Measurements from ENCODE around the gene ANAPC2.

Gene ANAPC2

GRCh38 chr9:137214620-137215019 is 26.3 kb upstream of the ANAPC2 start:
- no peak for DNase-seq

GRCh38 chr9:137213160-137214060 is 25.1 kb upstream of the ANAPC2 start:
- DNase-seq = no peak

- DNase-seq = no peak
Measured at GRCh38 chr9:137212520-137212919, 24.2 kb upstream of the ANAPC2 start.

GRCh38 chr9:137211532-137211931 is 23.2 kb upstream of the ANAPC2 start:
- no peak for DNase-seq

GRCh38 chr9:137206602-137207001 is 18.2 kb upstream of the ANAPC2 start:
- DNase-seq = no peak

GRCh38 chr9:137205126-137206069 is 17.0 kb upstream of the ANAPC2 start, which contains the start of the genes NDOR1 and TMEM203:
NDOR1 (plus strand) TSS chr9:137205700; CDS start chr9:137205778, 78 bp downstream.
TMEM203 (minus strand) TSS chr9:137205648; CDS start chr9:137205414, 234 bp downstream.
- peak; percentile 89 for DNase-seq

GRCh38 chr9:137204731-137205125 is 16.4 kb upstream of the ANAPC2 start:
- DNase-seq = no peak

GRCh38 chr9:137202966-137203365 is 14.6 kb upstream of the ANAPC2 start:
- DNase-seq = no peak

- no peak for DNase-seq
Measured at GRCh38 chr9:137201205-137201868, 13.0 kb upstream of the ANAPC2 start.

GRCh38 chr9:137200311-137201204 is 12.2 kb upstream of the ANAPC2 start, which contains the start of gene TPRN:
TPRN (minus strand) TSS chr9:137200741; CDS start chr9:137200711, 30 bp downstream.
- peak; percentile 99 for DNase-seq

GRCh38 chr9:137199411-137200121 is 11.2 kb upstream of the ANAPC2 start:
- no peak for DNase-seq

GRCh38 chr9:137198902-137199283 is 10.5 kb upstream of the ANAPC2 start:
- DNase-seq = no peak

- no peak for DNase-seq
Measured at GRCh38 chr9:137198051-137198901, 9.9 kb upstream of the ANAPC2 start.

GRCh38 chr9:137195525-137196220 is 7.3 kb upstream of the ANAPC2 start:
- no peak for DNase-seq

GRCh38 chr9:137194909-137195308 is 6.5 kb upstream of the ANAPC2 start:
- DNase-seq = no peak

GRCh38 chr9:137194388-137194787 is 6.0 kb upstream of the ANAPC2 start:
- no peak for DNase-seq

GRCh38 chr9:137193771-137194170 is 5.4 kb upstream of the ANAPC2 start:
- no peak for DNase-seq

GRCh38 chr9:137192859-137193258 is 4.5 kb upstream of the ANAPC2 start:
- no peak for DNase-seq

- DNase-seq = no peak
Measured at GRCh38 chr9:137192448-137192780, 4.1 kb upstream of the ANAPC2 start.
